Measurements from ENCODE around the gene TLR9.

DNA sequence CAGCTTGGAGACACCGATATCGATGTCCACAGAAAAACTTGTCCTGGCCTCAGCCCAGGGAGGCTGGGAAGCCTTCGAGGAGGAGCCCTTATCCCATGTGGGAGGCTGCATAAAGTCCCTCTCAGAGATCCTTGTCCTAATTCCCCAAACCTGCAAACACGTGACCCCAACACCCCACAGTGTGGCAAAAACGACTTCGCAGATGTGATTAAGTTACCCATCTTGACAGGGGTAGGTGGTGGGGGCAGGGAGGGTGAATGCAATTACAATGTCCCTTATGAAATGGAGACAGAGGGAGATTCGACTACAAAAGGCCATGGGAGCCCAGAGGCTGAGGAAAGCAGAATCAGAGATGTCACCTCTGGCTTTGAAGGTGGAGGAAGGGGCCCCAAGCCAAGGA is 2.3 kb upstream of the TLR9 start:
- no peak for TF ChIP-seq EZH2 (IDR thresholded peaks at IDR 0.05; ENCODE audit: low read length, unreplicated experiment)
- TF ChIP-seq, protein P1, sequence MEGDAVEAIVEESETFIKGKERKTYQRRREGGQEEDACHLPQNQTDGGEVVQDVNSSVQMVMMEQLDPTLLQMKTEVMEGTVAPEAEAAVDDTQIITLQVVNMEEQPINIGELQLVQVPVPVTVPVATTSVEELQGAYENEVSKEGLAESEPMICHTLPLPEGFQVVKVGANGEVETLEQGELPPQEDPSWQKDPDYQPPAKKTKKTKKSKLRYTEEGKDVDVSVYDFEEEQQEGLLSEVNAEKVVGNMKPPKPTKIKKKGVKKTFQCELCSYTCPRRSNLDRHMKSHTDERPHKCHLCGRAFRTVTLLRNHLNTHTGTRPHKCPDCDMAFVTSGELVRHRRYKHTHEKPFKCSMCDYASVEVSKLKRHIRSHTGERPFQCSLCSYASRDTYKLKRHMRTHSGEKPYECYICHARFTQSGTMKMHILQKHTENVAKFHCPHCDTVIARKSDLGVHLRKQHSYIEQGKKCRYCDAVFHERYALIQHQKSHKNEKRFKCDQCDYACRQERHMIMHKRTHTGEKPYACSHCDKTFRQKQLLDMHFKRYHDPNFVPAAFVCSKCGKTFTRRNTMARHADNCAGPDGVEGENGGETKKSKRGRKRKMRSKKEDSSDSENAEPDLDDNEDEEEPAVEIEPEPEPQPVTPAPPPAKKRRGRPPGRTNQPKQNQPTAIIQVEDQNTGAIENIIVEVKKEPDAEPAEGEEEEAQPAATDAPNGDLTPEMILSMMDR (conservative IDR thresholded peaks at IDR 0.05; ENCODE audit: low read depth, low read length), result no peak
